A673 (cell line): ENCODE measurements around the gene GAK. TPM values are rescaled to one million over a fixed set of nuclear protein-coding genes. Genes with fewer than 3 reads are reported as not detected.

ENCODE experiments used
- BruUV-seq: library from RNA; stranded (reverse); fragments of 400-500 nt; replicated peaks from 2 replicates; lab custom pipeline; 2021; lab: Mats Ljungman, UMichigan
- CTCF ChIA-PET: fragments of 300-600 bp; sonication (Branson Sonifier 250); formaldehyde crosslinking; loops from one replicate; lab custom pipeline; 2022; ENCODE audit warnings: antibody characterized with exemption; lab: Charles Lee
- POLR2A ChIA-PET: fragments of 300-600 bp; sonication (Branson Sonifier 250); formaldehyde crosslinking; loops from one replicate; lab custom pipeline; 2022; ENCODE audit warnings: antibody characterized with exemption; ENCODE audit not compliant: low non-redundant PET; lab: Charles Lee
- DNase-seq: peaks from one replicate; pipeline ENCODE4 v3.0.0-alpha.2; 2015; ENCODE audit warnings: low spot score
- H3K27ac ChIP-seq: fragments of 200-600 bp; sonication (generic); 2 replicates; pipeline ENCODE4 v1.5.1; 2016; ENCODE audit warnings: mixed run types, low read depth, mild to moderate bottlenecking, mixed read lengths, antibody characterized with exemption, low read length; ENCODE audit not compliant: poor library complexity, severe bottlenecking
- H3K27me3 ChIP-seq: fragments of 200-600 bp; sonication (generic); replicated peaks from 2 replicates; pipeline ENCODE4 v1.6.1; 2017; ENCODE audit warnings: mixed run types, low read depth, mild to moderate bottlenecking, mixed read lengths, antibody characterized with exemption, low read length; ENCODE audit not compliant: insufficient read depth, poor library complexity
- H3K36me3 ChIP-seq: fragments of 200-600 bp; sonication (generic); 2 replicates; pipeline ENCODE4 v1.6.1; 2016; ENCODE audit warnings: mixed run types, mild to moderate bottlenecking, mixed read lengths, antibody characterized with exemption, low read length; ENCODE audit not compliant: insufficient read depth, poor library complexity, severe bottlenecking
- H3K4me1 ChIP-seq: fragments of 200-600 bp; sonication (generic); 2 replicates; pipeline ENCODE4 v1.6.1; 2017; ENCODE audit warnings: mixed run types, mild to moderate bottlenecking, mixed read lengths, antibody characterized with exemption, low read length; ENCODE audit not compliant: insufficient read depth, poor library complexity, severe bottlenecking
- H3K4me3 ChIP-seq: fragments of 200-600 bp; sonication (generic); 2 replicates; pipeline ENCODE4 v1.5.1; 2016; ENCODE audit warnings: low read depth, mixed run types, mild to moderate bottlenecking, mixed read lengths, low read length; ENCODE audit not compliant: poor library complexity, severe bottlenecking
- H3K9me3 ChIP-seq: fragments of 200-600 bp; sonication (generic); 2 replicates; pipeline ENCODE4 v1.6.1; 2016; ENCODE audit warnings: mixed run types, low read depth, mild to moderate bottlenecking, mixed read lengths, antibody characterized with exemption, low read length; ENCODE audit not compliant: poor library complexity, severe bottlenecking
- EZH2 ChIP-seq: fragments of 200-600 bp; sonication (generic); IDR thresholded peaks from 2 replicates; pipeline ENCODE4 v1.6.1; 2017; ENCODE audit warnings: borderline replicate concordance, low read depth, mild to moderate bottlenecking, mixed read lengths, antibody characterized with exemption, low read length; ENCODE audit not compliant: poor library complexity, severe bottlenecking
- intact Hi-C: fragments of 100-400 bp; cut with micrococcal nuclease; formaldehyde crosslinking; loops from one replicate; pipeline ENCODE4 v1.10.0; 2022; ENCODE audit not compliant: unreplicated experiment
- total RNA-seq: library from RNA; stranded (reverse); gene quantifications from 2 replicates; pipeline ENCODE4 v1.2.3, GENCODE V29; 2021
- TF ChIP-seq, protein P1 (sequence below): fragments of 300-800, 200-600 bp; sonication (generic); conservative IDR thresholded peaks from 2 replicates; pipeline ENCODE4 v1.5.1; 2017; ENCODE audit warnings: low read depth, mild to moderate bottlenecking, antibody characterized with exemption, low read length, moderate library complexity, mixed read lengths

The GAK gene
- total RNA-seq, 1 experiment from 2014 or later: 96.2 TPM

DNA sequence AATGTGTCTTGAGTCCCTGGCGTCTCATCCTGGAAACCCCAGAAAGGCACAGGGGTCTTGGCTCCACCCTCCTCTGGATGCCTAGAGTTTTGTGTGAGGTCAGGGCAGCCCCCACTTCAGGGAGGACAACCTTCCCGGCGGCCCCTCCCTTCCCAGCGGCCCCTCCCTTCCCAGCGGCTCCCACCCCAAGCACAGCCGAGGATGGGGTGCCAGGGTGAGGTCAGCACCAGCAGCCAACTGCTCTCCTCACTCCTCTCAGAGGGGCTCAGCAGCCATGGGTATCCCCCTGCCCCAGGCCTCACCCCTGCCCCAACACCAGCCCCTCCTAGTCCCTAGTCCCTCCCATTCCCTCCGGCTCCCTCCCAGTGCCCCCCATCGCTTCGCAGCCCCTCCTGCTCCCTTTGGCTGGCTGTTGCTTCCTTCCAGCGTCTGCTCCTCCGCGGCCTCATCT lies 23.8 kb upstream of the GAK start:
- ChIA-PET CTCF (no interaction called here), POLR2A (no interaction called here)
- TF ChIP-seq, protein P1, sequence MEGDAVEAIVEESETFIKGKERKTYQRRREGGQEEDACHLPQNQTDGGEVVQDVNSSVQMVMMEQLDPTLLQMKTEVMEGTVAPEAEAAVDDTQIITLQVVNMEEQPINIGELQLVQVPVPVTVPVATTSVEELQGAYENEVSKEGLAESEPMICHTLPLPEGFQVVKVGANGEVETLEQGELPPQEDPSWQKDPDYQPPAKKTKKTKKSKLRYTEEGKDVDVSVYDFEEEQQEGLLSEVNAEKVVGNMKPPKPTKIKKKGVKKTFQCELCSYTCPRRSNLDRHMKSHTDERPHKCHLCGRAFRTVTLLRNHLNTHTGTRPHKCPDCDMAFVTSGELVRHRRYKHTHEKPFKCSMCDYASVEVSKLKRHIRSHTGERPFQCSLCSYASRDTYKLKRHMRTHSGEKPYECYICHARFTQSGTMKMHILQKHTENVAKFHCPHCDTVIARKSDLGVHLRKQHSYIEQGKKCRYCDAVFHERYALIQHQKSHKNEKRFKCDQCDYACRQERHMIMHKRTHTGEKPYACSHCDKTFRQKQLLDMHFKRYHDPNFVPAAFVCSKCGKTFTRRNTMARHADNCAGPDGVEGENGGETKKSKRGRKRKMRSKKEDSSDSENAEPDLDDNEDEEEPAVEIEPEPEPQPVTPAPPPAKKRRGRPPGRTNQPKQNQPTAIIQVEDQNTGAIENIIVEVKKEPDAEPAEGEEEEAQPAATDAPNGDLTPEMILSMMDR: no peak
- no peak for TF ChIP-seq EZH2
- intact Hi-C loops: no loop called here
- no peaks in the 10 kb centered on the region for H3K36me3 ChIP-seq
- BruUV-seq: no TSS peak
- no peaks in the 10 kb centered on the region for H3K4me1 ChIP-seq
- H3K4me3 ChIP-seq: no peak overlapping the region
- H3K9me3 ChIP-seq: no peaks in the 10 kb centered on the region
- DNase-seq: no peak
- H3K27me3 ChIP-seq: no peaks in the 10 kb centered on the region
- H3K27ac ChIP-seq: no peak overlapping the region

DNA sequence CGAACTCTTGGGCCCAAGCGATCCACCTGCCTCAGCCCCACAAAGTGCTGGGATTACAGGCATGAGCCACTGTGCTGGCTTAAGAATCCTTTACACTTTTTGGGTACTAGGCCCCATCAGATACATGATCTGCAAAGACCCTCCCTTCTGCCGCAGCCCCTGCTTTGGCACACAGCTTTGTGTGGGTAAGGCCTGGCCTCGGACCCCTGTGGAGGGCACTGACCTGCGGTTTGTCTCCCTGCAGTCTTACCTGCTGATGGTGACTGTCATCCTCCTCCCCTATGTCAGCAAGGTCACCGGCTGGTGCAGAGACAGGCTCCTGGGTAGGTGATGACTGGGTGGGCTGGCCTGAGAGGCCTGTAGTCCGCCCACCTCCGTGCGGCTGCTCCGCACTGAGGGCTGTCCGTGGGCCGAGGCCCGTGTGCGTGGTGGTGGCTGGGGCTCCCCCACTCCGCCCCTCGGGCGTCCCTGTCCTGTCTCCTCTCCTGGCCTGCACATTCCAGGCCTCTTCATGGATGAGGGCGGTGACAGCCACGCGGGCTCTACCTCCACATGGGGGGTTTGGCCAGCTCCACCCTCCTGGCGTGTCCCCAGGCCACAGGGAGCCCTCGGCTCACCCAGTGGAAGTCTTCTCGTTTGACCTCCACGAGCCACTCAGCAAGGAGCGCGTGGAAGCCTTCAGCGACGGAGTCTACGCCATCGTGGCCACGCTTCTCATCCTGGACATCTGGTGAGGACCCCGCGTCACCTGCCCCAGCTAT lies 23.2 kb upstream of the GAK start:
- H3K36me3 ChIP-seq: no peaks in the 10 kb centered on the region
- intact Hi-C loops: no loop called here
- H3K4me1 ChIP-seq: no peaks in the 10 kb centered on the region
- no peaks in the 10 kb centered on the region for H3K9me3 ChIP-seq
- TF ChIP-seq, protein P1: no peak
- no peak for TF ChIP-seq EZH2
- H3K27me3 ChIP-seq: no peaks in the 10 kb centered on the region
- DNase-seq: no peak
- no TSS peak for BruUV-seq
- H3K4me3 ChIP-seq: no peak overlapping the region
- H3K27ac ChIP-seq: no peak overlapping the region
- ChIA-PET POLR2A (interaction anchor here (0.6 kb wide), 1 partner anchor 17 kb away, joined by 4 read pairs; no protein-coding TSS in a partner anchor), CTCF (no interaction called here)

DNA sequence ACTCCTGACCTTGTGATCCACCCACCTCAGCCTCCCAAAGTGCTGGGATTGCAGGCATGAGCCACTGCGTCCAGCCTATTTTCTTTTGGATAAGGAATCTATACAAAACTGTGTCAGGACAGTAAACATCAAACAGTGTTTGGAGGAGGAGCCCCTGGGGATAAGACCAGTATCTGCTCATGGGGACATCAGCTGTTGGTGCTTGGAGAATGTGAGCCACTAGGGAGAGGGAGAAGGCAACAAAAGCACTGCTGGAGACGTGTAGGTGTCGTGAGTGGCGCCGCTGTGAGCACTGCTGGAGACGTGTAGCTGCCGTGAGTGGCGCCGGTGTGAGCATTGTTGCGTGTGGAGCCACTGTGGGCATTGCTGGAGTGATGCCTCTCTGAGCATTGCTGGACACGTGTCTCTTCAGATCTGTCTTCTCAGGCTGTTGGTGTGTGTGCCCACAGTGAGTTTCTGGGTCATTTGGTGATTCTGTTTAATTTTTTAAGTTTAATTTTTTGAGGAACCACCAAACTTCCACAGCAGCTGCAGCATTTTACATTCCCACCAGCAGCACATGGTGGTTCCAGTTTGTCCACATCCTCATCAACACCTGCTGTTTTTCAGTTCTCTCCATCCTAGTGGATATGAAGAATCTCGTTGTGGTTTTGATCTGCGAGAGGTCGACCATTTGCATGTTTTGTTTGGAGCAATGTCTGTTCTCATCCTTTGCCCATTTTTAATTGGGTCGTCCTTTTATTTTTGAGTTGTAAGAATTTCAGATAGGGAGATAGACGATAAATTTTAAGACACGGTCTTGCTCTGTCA lies 22.3 kb upstream of the GAK start:
- TF ChIP-seq EZH2: no peak
- TF ChIP-seq, protein P1: no peak
- intact Hi-C loops: no loop called here
- no peaks in the 10 kb centered on the region for H3K36me3 ChIP-seq
- CTCF ChIA-PET: no interaction called here
- H3K27me3 ChIP-seq: no peaks in the 10 kb centered on the region
- no peak overlapping the region for H3K27ac ChIP-seq
- POLR2A ChIA-PET: interaction anchor here (0.6 kb wide), 1 partner anchor 16 kb away, joined by 4 read pairs; no protein-coding TSS in a partner anchor
- no peak overlapping the region for H3K4me3 ChIP-seq
- BruUV-seq: no TSS peak
- no peak for DNase-seq
- no peaks in the 10 kb centered on the region for H3K4me1 ChIP-seq
- no peaks in the 10 kb centered on the region for H3K9me3 ChIP-seq
